A204.1 (cell line): ENCODE measurements around the gene CFAP43.

Experiments used
- FAIRE-seq: peaks from 2 replicates; lab custom pipeline; 2012; peaks lifted over from hg19 to GRCh38; lab: Jason Lieb, UNC

CFAP43 gene, protein sequence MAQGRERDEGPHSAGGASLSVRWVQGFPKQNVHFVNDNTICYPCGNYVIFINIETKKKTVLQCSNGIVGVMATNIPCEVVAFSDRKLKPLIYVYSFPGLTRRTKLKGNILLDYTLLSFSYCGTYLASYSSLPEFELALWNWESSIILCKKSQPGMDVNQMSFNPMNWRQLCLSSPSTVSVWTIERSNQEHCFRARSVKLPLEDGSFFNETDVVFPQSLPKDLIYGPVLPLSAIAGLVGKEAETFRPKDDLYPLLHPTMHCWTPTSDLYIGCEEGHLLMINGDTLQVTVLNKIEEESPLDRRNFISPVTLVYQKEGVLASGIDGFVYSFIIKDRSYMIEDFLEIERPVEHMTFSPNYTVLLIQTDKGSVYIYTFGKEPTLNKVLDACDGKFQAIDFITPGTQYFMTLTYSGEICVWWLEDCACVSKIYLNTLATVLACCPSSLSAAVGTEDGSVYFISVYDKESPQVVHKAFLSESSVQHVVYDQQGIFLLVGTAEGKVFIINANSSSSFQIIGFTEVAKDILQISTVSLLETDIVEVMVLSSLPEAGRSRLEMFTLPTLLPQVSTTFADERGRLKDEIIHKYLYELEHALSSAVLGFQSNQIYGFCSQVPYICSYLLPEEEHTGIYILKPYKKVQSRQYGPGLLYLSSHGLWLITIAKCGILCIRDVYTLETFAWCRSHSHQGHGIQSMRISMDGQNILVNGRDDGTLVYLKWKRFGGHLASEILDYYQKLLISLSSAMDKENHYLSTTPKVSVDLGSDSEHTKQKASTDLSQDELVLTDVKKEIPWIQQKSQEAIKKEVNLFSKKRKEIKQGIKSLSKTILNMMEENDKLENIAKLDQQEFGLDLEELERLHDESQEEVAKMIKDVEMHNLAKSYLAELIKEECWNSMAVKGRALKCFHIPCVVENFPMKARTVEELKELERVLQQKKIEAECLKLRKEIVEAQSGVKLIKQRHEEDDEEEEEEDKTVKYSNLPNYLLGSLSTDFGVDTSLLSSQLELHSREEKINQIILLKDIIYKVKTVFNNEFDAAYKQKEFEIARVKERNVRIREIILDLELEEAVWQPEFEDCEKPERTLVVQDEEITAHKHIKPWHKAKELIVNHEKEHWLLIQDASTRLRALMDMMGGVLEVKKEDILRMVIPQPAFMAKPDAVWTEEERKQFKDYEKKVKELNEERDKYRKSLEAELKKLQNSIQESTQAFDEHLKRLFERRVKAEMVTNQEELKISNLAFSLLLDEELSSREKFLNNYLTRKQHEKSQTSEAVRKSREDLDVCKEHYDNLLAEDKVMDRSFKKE (N-terminal part only)

DNA sequence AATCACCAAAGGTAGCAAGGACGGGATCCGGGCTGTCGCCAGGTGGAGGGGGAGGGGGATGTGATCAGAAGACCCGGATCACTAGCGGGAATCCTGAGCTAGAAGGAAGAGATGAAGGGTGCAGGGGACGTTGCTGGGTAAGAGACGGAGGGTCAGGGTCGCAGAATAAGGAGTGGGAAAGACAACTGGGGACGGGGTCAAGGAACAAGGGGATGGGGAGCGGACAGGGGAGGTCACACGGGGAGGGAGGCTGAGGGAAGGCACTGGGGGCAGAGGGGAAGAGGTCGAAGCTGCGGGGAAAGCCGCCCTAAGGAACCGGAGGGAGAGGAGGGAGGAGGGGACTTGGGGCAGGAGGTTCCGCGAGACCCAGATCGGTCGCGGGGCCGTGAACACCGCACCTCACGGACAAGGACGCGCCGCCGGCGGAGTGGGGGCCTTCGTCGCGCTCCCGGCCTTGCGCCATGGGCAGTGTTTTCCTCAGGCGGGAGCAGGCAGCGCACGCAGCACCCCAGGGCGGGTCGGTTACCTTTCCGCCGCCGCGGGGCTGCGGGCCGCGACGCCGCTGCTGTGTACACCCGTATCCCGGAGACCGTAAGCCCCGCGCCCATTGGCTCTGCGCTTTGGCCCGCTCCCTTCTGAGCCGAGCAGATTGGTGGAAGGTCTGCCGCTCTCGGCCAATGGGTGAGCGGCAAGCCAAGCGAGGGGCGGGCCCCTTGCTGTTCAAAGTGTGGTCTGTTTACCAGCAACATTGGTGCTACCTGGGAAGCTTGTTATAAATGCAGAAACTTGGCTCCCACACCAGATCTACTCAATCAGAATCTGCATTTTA is at the start of gene CFAP43:
Gene CFAP43, minus strand, starts transcription at position 581 of the 829 bp plus-strand sequence. Its CDS starts 118 bp downstream, at position 463.
- peak; percentile 98 for FAIRE-seq

GRCh38 chr10:104281694-104282093 is 49.5 kb upstream of the CFAP43 start:
- no peak for FAIRE-seq

- no peak for FAIRE-seq
These were observed 47.5 kb upstream of the CFAP43 start for GRCh38 chr10:104279550-104280259.

GRCh38 chr10:104277785-104278184 is 45.6 kb upstream of the CFAP43 start:
- no peak for FAIRE-seq

GRCh38 chr10:104276192-104276591 is 44.0 kb upstream of the CFAP43 start:
- no peak for FAIRE-seq

DNA sequence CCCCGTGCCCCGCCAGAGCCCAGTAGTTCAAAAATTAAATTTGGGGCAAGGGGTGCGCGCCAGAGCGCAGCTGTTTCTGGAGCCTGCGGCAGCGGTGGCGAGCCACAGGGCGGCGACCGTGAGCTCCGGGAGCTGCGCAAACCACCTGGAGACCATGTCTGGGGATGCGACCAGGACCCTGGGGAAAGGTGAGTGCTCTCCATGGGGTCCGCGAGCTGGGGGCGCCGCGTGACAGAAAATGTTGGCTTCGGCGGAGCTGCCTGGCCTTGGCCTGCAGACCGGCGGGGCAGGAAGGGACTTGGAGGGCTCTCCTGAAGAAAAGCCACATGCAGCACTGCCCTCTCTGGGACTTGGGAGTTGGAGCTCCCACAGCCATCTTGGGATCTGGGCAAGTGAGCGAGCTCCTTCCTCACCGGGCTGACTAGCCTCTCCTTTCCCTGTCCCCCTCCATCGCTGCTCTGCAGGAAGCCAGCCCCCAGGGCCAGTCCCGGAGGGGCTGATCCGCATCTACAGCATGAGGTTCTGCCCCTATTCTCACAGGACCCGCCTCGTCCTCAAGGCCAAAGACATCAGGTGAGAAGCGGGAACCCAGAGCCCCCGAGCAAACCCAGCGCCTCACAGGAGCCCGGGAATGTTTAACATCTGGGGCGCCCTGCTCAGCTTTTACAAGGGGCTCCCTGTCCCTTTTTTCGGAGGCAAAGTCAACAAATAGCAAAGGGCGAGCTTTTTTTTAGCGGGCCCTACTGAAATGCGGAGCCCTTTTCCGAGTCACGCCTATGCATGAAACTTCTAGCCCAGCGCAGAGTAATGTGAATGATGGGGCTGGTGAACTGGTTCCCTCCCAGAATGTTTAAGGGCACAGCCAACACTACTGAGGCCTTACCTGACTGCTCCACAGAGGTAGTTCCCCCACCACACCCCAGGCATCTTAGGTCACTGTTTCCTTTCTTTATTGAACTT is 42.9 kb upstream of the CFAP43 start:
- no peak for FAIRE-seq

GRCh38 chr10:104273899-104274575 is 41.9 kb upstream of the CFAP43 start:
- FAIRE-seq = no peak

- FAIRE-seq = no peak
These were observed 41.1 kb upstream of the CFAP43 start for GRCh38 chr10:104273286-104273685.

DNA sequence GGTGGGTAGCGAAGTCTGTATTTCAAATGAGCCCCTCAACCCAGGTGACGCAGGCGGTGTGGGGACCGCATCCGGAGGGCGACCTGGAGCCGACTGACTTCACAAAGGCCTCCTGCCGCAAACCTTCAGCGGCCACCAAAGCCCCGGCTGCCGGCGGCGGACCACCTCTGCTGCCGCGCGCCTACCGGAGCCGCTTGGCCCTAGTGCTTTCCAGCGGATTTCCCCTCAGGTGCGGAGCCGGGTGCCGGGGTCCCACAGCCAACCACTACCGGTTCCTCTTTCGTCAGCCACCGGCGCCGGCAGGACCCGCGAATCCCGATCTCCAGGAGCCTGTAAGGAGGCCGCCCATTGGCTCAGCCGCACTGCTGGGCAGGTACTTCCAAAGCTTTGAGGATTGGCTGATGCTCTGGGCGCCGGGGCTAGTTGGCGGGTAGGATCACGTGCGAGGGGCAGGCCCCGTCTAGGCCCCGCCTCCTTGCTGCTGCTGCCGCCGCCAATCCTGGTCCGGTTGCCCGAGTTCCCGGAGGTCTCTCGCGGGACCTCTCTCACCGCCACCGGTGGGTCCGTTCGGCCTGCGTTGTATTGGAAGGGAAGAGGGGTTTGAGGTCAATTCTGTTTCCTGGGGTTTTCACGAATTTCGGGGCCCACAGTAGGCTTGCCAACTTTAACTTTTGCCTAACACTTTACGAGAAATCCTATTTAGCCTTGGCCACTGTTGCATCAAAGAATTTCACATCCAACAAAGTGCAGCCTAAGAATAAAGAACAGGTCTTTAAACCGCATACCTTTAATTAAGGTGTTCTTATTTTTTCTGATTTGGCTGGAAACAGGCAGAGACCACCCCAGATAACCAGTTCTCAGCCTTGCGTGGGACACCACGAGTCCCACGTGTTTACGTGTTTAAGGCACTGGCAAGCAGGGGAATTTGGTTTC is 36.8 kb upstream of the CFAP43 start, which contains the start of gene GSTO2:
Gene GSTO2, plus strand, starts transcription at position 472 of the 933 bp plus-strand sequence. CDS start 5,732 bp downstream, outside the sequence.
- FAIRE-seq = no peak

GRCh38 chr10:104268405-104268712 is 36.2 kb upstream of the CFAP43 start:
- no peak for FAIRE-seq

DNA sequence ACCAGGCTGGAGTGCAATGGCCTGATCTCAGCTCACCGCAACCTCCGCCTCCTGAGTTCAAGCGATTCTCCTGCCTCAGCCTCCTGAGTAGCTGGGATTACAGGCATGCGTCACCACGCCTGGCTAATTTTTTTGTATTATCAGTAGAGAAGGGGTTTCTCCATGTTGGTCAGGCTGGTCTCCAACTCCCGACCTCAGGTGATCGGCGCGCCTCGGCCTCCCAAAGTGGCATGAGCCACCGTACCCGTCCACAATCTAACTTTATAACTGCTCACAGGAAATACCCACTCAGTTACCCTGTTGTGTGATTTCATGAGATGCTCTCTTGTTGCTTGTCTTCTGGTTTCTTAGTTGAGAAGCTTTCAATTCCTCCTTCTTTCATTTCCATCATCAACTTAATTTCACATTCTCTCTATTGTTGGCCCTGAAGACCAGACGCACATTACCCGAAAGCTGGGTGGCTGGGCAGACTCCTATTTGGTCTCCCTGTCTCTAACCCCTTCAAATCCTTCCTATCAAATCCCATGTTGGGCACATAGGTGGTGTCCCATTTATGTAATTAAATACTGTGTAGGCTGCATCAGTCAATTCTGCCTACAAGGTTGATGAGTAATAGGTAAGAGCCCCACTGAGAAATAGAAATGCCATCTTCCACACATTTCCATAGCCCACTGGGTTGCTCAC is 35.7 kb upstream of the CFAP43 start:
- FAIRE-seq = no peak

- no peak for FAIRE-seq
These were observed 32.6 kb upstream of the CFAP43 start for GRCh38 chr10:104264783-104265182.

DNA sequence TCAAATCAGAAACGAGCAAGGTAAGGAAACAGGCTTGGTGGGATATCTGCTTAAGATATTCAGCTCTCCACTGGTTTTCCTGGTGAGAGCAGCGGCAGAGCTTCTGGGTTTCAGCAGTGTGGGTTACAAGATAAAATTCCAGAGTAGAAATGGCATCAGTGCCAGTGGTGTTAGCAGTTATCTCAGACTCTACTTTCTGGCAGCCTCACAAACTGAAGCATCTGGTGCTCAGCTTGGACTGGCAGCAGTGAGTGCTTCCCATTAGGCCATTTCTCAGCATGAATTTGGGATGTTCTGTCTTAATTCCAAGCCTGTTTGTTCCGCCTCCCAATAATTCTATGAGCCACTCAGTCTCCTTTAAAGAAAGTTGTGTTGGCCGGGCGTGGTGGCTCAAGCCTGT is 29.9 kb upstream of the CFAP43 start:
- no peak for FAIRE-seq

GRCh38 chr10:104260775-104261115 is 28.6 kb upstream of the CFAP43 start:
- no peak for FAIRE-seq

- no peak for FAIRE-seq
These were observed 28.0 kb upstream of the CFAP43 start for GRCh38 chr10:104259999-104260774.

DNA sequence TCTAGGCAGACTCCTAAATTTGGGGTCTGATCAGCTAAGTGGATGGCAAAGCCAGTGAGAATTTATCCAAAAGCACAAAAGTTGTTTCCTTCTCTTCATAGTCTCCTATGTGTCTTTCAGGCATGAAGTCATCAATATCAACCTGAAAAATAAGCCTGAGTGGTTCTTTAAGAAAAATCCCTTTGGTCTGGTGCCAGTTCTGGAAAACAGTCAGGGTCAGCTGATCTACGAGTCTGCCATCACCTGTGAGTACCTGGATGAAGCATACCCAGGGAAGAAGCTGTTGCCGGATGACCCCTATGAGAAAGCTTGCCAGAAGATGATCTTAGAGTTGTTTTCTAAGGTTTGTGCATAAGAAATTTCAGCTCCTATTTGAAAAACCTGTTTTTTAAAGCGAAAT is 27.3 kb upstream of the CFAP43 start:
- no peak for FAIRE-seq

- no peak for FAIRE-seq
These were observed 26.0 kb upstream of the CFAP43 start for GRCh38 chr10:104258209-104258608.
